Jurkat, Clone E6-1 (cell line): Measurements from ENCODE around the gene MEIKIN.

Source experiments
- DNase-seq: peaks from one replicate; pipeline ENCODE4 v3.0.0-alpha.2; 2011; ENCODE audit warnings: low read depth, low spot score
- H3K4me3 ChIP-seq: 2 replicates; pipeline ENCODE4 v1.5.1; 2011; ENCODE audit warnings: mild to moderate bottlenecking, low read length, control low read depth, moderate library complexity

MEIKIN gene

DNA sequence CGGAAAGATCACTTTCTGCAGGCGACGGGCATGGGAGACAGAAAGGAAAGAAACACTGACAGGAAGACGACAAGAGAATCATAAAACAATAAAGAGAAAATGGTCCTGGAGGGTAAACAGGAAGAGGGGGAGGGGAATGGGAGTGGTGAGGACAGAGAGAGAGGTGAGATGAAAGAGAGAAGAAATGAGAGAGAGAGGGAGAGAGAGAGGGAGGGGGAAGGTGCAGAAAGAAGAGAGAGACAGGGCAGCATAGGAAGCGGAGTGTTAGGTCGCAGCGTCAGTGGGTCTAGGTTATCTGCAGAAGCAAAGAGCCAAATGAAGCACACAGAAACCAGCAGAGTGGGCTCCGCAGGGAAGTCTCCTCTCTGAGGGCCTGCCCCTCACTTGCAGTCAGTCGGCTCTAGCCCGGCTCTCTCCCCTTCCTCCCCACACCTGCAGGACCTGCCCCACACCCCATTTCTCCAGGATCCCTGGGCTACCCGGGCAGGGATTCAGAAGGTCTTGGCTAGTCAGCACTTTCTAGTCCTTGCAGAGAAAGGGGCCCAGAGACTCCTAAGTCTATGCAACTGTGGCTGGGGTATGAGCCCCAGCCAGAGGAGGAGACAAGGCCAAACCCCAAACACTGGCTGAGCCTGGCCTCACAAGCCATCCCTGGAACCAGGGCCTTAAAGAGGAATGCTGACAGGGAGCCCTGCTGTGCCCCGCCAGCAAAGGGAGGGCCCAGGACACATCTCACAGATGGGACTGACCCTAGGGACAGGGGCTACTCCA lies 29.7 kb upstream of the MEIKIN start:
- DNase-seq, result peak; percentile 60
- peak overlapping the region; percentile 5; the same call in 1 of the 2 replicates for H3K4me3 ChIP-seq

- no peak overlapping the region for H3K4me3 ChIP-seq
- DNase-seq, result no peak
Observed at GRCh38 chr5:131974622-131974955, 29.1 kb upstream of the MEIKIN start.

GRCh38 chr5:131974016-131974415 lies 28.6 kb upstream of the MEIKIN start:
- DNase-seq, result no peak
- no peak overlapping the region for H3K4me3 ChIP-seq

- DNase-seq, result no peak
- H3K4me3 ChIP-seq, result no peak overlapping the region
Observed at GRCh38 chr5:131973089-131973712, 27.7 kb upstream of the MEIKIN start.

- DNase-seq, result no peak
- H3K4me3 ChIP-seq, result no peak overlapping the region
Observed at GRCh38 chr5:131968396-131968954, 23.0 kb upstream of the MEIKIN start.

DNA sequence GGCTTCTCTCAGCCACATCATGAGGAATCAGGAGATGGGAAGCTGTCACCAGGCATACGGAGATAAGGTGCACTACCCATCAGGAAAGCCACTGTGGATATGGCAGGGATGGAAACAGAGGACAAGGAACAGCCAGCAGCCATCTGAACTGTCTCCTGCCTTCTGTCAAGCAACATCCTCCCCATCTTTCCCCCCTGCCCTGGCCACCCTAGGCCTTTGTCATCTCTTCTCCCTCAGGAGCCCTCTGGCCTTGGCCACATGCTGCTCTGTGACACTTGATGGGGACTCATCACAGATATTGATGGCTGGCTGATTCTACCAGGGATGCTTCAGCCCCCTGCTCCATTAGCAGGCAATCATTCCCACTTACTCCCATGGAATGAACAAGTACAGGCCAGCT lies 21.1 kb upstream of the MEIKIN start:
- DNase-seq, result no peak
- no peak overlapping the region for H3K4me3 ChIP-seq

DNA sequence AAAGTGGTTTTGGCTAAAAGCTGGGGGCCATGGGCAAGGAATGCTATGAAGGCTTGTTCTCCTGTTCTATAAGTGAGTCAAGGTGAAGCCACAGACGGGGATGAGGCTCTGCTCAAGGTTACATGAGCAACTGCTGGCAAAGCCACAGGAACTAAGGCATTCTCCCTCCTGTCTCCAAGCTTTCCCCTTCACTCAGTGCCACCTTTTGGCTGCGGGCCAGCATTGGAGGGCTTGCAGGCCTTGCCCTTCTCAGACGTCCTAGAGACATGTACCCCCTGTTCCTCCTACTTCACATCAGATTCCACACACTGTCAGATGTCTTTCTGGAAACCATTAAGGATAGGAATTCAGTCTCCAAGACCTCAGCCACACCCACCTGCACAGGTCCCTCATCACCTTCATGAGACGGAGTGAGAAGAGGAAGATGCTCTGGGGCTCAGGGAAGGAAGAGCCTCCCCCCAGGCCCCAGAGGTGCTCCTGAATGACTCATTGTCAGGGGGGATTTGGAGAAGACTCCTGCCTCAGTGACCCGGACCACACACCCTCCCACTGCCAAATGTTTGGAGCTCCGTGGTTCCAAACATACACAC lies 20.5 kb upstream of the MEIKIN start:
- H3K4me3 ChIP-seq, result no peak overlapping the region
- DNase-seq, result no peak

GRCh38 chr5:131959906-131960305 lies 14.4 kb upstream of the MEIKIN start:
- no peak for DNase-seq
- H3K4me3 ChIP-seq, result no peak overlapping the region

- H3K4me3 ChIP-seq, result no peak overlapping the region
- no peak for DNase-seq
Observed at GRCh38 chr5:131959136-131959535, 13.7 kb upstream of the MEIKIN start.

- no peak for DNase-seq
- no peak overlapping the region for H3K4me3 ChIP-seq
Observed at GRCh38 chr5:131957721-131958441, 12.4 kb upstream of the MEIKIN start.

GRCh38 chr5:131953969-131954368 lies 8.5 kb upstream of the MEIKIN start:
- no peak for DNase-seq
- no peak overlapping the region for H3K4me3 ChIP-seq

DNA sequence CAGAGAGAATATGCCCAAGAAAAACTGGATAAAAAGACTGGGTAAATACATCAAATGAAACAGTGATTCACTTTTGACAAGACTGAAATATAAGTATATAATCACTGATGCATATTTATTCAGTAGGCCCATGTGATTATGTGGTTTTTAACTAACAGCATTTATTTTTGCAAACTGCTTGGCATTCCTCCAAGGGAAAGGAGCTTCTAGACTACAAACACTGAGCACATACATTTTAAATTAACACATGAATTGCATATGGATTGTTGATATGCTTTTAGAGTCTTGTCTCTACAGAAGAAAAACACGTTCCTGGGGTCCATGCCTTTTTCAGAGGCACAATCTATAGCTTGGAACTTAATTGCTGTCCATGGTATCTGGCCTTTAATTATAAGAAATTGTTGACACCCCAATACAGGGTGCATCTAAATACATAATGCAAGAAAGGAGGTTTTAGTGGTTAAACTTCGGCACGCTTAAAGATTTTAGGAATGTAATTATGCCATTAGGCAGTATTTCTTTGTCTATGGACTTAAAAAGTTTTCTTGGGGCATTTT lies 6.9 kb upstream of the MEIKIN start:
- DNase-seq, result no peak
- no peak overlapping the region for H3K4me3 ChIP-seq

DNA sequence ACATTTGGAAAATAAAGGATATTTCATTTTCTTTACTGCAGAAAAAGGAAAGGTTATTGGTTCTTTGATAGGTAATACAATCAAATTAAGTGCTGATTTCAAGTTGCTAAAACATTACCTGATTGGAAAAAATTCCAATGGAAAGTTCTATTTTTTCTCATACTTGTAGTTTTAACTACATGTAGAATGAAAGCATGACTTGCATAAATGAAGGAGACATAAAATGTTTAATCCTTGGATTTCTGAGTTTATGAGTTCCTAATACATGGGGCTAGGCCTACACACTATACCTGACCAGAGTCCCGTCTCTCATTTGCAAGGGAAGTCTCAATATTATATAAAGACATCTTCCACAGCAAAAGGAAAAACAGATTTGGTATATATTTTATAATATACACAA lies 5.2 kb upstream of the MEIKIN start:
- no peak for DNase-seq
- H3K4me3 ChIP-seq, result no peak overlapping the region

DNA sequence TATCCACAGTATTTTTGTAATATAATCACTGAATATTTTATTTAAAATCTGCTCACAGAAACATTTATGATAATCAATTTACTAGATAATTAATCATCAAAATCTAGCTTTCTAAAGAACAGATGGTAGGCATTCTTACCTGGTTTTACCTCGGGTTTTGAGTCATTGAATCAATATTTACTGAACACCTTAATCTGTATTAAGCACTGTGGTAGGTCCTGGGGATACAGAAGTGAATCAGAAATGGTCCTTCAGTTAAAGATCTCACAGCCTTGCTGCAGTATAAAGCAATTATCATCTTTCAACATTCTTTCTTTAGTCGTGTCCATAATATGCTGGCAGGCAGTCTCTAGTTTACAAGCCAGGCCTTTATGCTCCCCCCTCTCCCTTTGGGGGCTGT lies 2.0 kb upstream of the MEIKIN start:
- no peak overlapping the region for H3K4me3 ChIP-seq
- no peak for DNase-seq

GRCh38 chr5:131944702-131945550 lies 537 bp downstream of the MEIKIN start:
- H3K4me3 ChIP-seq, result no peak overlapping the region
- no peak for DNase-seq

- DNase-seq, result no peak
- H3K4me3 ChIP-seq, result no peak overlapping the region
Observed at GRCh38 chr5:131943916-131944315, 1.5 kb downstream of the MEIKIN start.

DNA sequence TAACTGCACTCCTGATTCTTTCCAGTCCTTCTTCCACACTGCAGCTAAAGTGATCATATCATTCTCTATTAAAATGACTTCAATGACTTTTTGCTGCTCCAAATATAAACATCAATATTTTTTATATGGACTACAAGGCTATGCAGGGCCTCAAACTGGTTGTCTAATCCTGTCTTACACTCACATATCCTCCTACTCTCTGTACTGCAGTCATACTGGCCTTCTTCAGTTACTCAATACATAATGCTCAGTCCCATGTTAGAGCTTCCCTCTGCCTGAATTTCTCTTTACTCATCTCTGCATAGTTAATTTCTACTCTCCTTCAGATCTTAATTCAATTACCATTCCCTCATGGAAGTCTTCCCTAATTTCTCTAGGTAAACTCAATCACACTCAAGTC lies 3.4 kb downstream of the MEIKIN start:
- no peak overlapping the region for H3K4me3 ChIP-seq
- DNase-seq, result no peak

DNA sequence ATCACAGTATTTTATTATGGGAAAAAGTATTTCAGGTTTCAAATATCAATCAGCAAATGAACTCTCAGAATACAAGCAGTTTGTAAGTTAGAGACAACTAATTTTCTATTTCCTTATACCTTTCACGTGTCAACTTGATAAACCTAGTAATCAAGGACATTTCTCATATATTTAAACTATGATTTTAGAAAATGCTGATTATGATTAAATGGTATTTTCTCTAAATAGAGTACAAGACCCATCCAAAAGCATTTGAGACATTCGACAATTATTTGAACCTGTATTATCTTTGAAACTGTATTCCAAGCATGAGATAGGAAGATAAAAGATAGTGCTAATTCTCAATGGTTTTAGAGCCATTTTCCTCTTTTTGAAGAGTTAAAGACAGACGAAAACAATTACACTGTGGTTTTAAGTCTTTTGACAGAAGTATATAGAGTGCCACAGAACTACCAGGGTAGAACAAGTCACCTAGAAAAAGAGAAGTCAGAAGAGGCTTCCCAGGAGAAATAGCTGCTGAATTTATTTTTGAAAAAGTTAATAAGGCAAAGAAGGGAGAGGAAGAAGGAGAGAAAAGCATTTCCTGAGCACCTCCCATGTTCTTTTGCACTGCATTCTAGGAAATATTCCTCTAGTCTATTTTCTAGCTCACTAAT lies 5.6 kb downstream of the MEIKIN start:
- no peak for DNase-seq
- H3K4me3 ChIP-seq, result no peak overlapping the region
